Activated gamma-delta T cell treated with Interleukin-2 at 50 U/mL for 16 hours (primary cell): ENCODE measurements around the gene OPCML.

ENCODE experiments used
- DNase-seq: peaks from one replicate; pipeline ENCODE4 v3.0.0-alpha.2; 2020

Gene OPCML

DNA sequence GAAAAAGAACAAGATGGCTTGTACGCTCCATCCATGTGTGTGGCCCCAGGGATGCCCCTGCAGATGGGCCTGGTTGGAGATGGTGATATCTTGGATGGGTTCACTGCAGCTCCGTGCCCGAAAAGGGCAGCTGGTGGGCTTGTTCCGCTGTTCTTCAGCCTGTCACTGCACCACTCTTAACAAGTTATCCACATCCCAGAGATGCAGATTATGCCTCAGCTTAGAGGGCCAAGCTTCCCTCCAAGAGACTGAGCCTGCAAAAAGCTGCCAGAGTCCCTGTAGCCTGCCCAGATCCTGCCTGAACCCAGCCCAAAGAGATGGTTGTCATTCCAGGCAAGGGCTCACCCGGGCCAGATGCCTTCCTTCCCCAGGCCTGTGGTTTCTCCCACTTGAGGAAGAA lies 308.0 kb downstream of the OPCML start:
- DNase-seq: no peak

GRCh38 chr11:133222425-133223330 lies 309.6 kb downstream of the OPCML start:
- no peak for DNase-seq

- DNase-seq: no peak
Measured at GRCh38 chr11:133219543-133219942, 312.8 kb downstream of the OPCML start.

DNA sequence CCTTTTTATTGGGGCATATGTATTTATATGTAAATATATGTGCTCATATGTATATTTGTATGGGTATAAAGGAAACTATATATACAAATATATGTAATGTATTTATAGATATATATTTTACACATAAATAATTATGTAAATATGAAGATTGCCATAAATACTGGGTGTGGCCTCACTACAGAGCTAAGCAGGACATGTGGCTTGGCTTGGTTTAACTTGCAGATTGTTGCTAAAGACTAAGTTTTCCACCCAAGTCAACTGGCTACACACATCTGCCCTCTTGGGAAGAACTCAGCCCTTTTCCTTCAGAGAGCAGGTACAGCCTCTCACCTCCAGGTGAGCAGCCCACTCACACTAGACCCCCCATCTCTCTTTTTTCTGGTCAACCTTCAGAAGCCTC lies 315.5 kb downstream of the OPCML start:
- DNase-seq: no peak

GRCh38 chr11:133215596-133216230 lies 316.6 kb downstream of the OPCML start:
- no peak for DNase-seq

GRCh38 chr11:133214646-133215045 lies 317.7 kb downstream of the OPCML start:
- no peak for DNase-seq

DNA sequence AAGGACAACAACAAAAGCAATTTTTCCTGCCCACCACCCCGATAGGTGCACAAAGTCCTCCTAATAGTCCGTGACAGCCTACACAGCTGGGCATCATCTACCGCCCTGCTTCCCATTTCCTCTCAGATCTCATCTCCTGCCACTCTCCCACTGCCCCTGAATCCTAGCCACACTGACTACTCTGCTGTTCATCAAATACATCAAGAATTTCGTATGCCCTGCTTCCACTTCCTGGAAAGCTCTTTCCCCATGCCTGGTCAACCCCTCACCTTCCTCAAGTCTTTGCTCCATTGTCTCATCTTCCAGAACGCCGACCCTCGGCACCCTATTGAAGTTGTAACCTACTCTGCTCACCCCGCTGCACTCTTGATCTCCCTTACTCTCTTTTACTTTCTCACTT lies 320.1 kb downstream of the OPCML start:
- DNase-seq: no peak

GRCh38 chr11:133207995-133208394 lies 324.3 kb downstream of the OPCML start:
- DNase-seq: no peak

DNA sequence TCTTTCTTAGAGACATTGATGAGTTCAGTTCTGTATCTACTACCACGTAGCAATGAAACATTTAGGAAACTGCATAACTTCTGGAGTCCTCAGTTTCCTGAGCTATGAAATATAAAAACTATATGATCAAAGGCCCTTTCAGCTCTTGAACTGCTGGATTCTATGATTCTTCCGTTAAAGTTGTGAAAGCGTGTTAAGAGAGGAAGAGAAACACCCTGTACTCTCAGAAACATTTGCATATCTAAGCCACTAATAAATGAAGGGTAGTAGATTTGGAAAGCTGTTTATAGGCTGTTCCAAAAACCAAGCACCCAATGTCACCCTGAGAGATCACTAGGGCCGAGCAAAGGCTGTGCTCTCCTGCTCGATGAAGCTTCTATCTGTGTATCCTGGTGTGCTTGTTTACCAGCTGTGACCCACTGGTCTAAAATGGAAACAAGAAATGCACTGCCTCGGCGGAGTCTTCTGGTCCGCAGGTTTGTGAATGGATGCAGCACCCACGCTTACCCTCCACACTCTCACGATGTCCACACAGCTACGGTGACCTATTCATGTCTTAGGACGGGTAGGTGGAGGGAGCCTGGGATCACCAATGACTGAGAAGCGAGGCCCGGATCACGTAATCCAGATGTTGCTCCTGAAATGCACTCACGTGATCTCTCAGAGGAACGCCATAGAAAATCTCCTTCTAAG lies 325.8 kb downstream of the OPCML start:
- no peak for DNase-seq

DNA sequence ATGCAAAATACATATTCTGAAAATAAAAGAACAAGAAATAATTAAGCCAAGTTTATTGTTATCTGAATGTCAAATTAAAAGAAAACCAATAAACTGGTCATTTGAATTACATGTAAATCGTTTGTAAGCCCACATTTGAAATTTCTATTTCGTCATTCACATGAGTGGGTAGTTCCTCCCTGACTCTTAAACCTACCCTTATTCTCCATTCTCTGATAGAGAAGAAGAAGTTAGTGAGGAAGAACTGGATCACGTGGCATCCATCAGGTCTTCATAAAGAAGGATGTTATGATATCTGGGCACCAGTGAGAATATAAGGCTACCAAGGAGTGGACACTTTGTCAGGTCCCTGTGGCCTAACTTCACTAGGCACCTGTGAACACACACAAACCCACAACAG lies 328.1 kb downstream of the OPCML start:
- DNase-seq: no peak

DNA sequence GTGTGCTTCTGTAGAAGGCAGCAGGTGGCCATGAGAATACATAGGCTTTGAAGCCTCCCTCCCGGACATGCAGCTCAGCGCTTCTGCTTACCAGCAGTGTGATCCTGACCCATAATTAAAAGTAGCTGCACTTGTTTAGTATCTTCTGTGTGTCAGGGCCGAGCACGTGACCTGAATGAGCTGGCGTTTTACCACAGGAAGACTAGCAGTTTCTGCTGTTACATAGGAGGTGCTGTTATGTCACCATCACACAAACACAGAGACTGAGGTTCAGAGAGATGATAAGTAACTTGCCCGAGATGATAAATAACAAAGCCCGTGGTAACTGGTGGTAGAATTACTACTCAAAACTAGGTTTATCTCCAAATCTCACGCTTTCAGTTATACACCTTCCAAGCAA lies 329.5 kb downstream of the OPCML start:
- no peak for DNase-seq

- DNase-seq: no peak
Measured at GRCh38 chr11:133198438-133198837, 333.9 kb downstream of the OPCML start.

- DNase-seq: no peak
Measured at GRCh38 chr11:133197425-133197824, 334.9 kb downstream of the OPCML start.

- DNase-seq: no peak
Measured at GRCh38 chr11:133191931-133192330, 340.4 kb downstream of the OPCML start.

- no peak for DNase-seq
Measured at GRCh38 chr11:133181667-133182066, 350.6 kb downstream of the OPCML start.

GRCh38 chr11:133181066-133181465 lies 351.2 kb downstream of the OPCML start:
- no peak for DNase-seq

DNA sequence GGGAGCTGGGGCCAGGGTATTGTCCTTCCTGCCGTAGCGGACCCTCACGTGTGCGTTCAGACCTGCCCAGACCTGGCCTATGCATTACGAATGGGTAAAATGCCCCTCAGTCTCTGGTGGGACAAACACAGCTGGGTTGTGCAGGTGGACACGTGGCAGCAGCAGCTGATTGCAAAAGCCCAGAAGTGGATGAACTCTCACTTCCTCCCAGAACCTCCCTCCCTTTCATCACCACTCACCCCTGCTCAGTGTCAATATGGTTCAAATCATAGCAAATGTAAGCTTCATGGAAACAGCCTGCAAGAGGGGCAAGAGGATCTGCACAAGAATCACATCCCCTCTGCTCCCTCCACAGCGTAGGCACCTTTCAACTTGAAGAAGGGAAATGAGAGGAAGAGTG lies 352.1 kb downstream of the OPCML start:
- DNase-seq: no peak

DNA sequence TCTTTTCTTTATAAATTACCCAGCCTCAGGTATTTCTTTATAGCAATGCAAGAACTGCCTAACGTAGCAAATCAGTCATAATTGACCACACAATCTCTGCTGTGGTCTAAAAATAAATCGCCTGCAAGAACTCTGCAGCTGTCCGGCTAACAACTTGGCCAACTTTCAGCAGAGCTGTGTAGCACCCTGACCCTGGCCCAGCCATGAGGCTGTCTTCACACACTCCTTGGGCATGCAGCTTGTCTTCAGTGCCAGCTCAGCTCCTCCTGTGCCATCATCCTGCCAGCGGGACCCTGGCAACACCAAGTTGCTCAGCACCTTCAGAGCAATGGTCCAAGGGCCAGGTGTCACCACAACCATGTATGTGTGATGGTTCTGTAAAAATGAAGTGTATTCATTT lies 355.6 kb downstream of the OPCML start:
- no peak for DNase-seq

- no peak for DNase-seq
Measured at GRCh38 chr11:133175103-133175502, 357.2 kb downstream of the OPCML start.

- DNase-seq: no peak
Measured at GRCh38 chr11:133173810-133174412, 358.4 kb downstream of the OPCML start.

DNA sequence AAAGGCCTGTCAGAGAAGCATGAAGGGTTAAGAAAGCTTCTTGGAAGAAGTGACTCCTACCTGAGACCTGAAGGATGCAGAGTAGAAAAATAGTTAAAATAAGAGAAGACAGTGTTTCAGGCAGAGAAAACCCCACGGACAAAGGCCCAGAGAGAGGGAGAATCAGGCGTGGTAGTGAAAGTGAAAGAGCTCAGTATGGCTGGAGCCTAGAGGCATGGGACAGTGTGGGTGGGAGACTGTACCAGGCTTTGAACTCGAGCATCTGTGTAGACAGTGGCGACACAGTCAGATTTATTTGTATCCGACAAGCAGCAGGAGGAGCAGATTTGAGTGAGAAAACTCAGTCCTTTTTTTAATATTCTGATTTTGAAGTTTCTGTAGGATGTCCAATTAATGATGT lies 360.0 kb downstream of the OPCML start:
- DNase-seq: no peak

- DNase-seq: no peak
Measured at GRCh38 chr11:133171374-133171773, 360.9 kb downstream of the OPCML start.

- DNase-seq: no peak
Measured at GRCh38 chr11:133168016-133168415, 364.3 kb downstream of the OPCML start.
